GM18867 (cell line): ENCODE data around the gene CAPN14.

ENCODE experiments used
- ATAC-seq: cut with Tn5 transposase; IDR thresholded peaks from one replicate; pipeline ENCODE4 v1.9.1; 2021; ENCODE audit warnings: mild to moderate bottlenecking, moderate library complexity; ENCODE audit not compliant: unreplicated experiment

The CAPN14 gene

GRCh38 chr2:31244101-31244500 is 26.8 kb upstream of the CAPN14 start:
- no peak for ATAC-seq

- ATAC-seq, result no peak
Measured at GRCh38 chr2:31243053-31243452, 25.7 kb upstream of the CAPN14 start.

DNA sequence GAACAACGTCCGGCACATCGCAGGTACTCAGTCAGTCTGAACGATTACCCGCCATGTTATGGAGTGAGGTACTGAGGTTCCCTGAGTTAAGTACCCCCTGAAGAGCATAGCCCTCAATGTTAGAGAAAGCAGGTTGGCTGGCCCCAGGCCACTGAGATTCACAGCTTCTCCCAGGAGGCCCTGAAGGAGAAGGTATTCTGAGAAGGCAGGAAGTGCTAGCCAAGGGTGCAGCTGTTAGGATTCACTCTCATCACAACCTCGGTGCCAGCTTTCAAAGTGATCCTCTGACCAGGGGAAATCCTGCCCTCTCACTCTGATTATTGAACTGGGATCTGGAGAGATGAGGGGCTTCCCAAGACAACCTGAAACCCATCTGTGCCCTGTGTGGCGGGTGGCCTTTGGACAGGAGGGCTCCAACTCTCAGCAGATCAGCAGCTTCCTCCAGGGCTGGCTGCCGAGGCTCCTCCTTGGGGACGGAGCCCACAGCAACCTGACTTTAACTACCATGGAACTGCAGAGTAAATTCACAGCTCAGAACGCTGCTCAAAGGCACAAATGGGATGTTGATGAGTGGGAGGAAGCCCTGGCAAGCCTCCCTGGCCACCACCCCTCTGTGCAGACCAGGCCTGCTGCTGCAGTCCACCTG is 24.4 kb upstream of the CAPN14 start:
- ATAC-seq, result no peak

- no peak for ATAC-seq
Measured at GRCh38 chr2:31240381-31241365, 23.4 kb upstream of the CAPN14 start.

DNA sequence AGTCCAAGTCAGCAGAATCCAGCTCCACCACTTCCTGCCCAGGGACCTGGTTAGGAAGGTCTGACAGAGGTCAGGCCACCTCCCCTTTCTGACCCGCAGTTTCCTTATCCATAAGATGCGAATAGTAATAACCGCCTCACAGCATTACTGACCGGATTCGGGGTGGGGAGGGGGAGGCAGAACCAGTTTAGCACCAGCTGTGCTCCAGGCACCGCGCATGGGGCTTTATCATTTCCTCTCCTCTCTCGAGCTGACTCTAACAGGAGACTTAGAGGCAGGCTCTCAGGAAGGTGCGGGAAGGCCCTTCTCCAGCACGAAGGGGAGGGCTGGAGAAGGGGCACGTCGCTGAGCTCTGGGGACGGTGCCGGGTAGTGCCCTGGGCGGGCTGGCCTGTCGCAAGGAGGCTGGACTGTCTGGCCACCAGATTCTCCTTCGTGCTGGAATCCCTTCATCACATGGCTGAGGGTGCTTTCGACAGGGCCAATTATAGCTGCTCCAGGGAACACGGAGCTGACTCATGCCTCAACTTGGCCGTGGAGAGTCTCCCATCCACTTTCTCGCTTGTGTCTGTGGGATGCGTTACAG is 22.4 kb upstream of the CAPN14 start:
- no peak for ATAC-seq

DNA sequence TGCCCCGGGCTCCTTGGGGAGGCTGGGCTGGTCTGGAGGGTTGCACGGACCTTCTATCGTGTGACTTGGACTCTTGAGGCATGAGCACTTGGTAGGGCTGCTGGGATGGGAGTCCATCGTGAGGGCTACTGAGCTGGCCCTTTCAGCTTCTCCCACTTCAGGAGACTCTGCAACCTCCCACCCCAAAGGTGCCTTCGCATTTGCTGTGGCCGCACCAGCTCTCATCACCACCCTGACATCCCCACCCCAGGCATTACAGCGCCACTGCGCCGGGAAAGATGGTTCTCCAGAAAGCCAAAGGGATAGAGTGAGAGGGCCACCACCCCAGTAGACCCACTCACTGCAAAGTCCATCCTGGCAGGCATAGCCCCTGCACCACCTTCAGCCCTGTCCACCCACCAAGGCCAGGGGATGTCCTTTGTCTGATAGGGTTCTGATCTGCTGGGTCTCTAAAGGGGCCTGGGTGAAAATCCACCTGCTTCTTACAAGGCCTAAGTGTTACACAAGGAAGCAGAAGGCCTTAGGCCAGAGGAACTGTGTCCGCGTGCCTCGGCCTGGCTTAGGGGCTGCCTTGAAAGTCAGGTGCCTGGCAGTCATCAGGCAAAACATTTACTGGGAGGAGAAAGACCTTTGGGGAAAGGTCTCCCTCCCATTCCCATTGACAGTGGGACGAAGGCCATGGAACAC is 21.7 kb upstream of the CAPN14 start:
- no peak for ATAC-seq

DNA sequence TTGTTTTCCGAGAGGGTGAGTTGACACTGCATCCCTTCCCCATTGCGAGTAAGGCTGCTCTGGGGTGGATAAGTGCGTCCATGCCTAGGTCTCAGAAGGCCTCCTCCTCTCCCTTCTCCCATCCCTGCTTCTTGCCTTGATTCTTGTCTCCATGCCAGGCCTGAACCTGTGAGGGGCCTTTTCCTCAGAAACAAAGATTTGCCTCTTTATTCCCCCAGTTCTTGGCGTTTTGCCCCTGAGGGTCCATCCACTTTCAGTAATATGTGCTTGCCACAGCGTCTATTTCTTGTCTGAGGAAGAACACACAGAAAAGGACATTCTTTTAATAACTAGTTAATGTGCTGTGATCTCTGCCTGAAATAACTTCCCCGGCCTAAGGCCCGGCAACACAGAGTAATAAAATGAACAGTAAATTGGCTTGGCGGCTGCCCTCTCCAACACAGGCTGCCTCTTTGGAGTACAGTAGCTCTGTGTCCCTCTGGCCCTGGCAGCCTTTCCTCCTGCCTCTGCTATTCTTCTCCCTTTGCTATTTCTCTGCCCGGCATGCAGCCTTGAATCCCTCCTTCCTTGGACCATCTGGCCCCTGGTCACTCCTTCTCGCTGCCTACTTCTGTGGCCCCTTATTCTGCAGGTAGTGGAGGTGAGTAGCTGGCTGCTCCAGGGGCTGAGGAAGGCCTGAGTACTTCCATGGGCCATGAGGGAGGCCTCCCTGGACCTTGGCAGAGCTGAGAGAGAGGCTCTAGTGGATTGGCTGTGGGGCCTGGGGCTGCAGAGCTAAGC is 21.0 kb upstream of the CAPN14 start:
- no peak for ATAC-seq

DNA sequence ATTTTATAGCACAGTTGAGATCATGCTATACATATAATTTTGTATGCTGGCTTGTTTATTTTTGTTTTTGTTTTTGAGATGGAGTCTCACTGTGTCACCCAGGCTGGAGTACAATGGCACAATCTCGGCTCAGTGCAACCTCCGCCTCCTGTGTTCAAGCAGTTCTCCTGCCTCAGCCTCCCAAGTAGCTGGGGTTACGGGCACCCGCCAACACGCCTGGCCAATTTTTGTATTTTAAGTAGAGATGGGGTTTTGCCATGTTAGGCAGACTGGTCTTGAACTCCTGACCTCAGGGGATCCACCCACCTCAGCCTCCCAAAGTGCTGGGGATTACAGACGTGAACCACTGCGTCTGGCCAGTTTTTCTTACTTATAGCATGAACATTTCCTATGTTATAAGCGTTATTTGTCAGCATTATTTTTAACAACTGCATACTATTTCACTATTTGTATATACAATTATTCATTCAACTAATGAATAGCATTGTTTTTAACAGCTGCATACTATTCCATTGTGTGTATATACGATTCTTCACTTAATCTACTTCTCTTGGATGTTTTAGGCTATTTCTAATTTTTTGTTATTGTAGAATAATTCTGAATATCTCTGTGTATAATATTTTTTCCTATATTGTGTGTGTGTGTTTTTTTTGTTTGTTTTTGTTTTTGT is 20.2 kb upstream of the CAPN14 start:
- ATAC-seq, result no peak

DNA sequence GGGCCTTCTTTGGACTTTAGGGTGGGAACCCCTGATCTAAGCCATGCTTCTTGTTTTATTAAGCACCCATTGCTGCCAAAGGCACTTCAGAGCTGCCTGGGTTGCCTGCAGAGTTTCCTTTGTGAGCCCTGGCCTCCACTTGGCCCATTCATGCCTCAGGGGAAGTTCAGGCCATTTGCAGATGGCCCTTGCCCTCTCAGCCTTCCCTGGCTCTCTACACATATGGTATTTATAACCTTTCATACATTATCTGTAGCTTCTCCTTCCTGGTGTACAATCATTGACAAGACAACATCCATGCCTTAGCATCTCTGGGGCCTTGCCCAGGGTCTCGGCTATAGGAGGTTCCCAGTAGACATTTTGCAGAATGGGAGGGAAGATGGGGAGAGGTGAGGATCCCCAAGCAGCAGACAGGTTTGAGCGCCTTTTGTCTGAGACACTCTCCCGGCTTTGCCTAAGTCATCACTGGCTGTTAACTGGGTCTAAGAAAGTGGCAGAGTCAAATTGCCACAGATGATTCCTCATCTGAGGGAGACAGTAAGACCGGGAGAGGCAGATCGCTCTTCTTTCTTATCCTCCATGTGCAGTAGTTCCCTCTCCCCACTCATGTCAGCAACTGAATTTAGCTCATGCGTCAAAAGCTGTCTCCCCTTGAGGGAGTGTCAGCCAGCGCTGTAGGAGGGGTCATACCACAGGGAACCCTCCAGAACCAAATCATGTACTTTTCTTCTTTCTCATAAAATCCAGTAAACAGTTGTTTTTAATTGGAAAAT is 19.3 kb upstream of the CAPN14 start:
- ATAC-seq, result no peak

GRCh38 chr2:31235504-31235902 is 18.2 kb upstream of the CAPN14 start:
- ATAC-seq, result no peak

DNA sequence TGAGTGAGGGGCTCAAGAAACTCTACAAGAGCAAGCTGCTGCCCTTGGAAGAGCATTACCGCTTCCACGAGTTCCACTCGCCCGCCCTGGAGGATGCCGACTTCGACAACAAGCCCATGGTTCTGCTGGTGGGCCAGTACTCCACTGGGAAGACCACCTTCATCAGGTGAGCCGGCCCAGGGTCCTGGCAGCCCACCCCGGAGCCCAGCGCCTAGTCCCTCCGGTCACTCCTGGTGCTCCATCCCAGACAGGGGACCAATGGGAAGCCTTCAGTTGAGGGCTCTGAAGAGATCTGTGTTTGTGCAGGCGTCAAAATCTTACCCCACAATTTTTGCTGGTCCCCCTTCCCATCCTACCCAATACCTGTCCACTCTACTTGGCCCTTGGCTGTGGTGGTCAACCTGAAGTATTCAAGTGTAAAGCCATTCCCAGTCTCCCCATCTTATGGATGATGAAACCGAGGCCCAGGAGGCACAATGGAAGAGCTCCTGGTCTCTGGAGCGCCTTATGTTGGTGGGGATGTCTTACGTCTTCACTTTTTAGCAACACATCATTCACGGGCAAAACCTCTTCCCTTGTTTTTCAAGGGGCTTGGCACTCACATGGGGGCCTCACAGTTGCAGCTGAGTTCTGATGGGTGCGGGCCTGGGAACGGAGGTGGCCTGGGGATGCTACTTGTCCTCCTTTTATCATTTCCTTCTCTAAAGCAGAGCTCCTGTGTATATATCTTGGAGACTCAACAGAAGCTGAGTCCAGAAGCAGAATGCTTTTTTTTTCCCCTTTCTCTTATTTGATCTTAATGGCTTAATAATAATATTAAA is 17.6 kb upstream of the CAPN14 start:
- ATAC-seq, result no peak

DNA sequence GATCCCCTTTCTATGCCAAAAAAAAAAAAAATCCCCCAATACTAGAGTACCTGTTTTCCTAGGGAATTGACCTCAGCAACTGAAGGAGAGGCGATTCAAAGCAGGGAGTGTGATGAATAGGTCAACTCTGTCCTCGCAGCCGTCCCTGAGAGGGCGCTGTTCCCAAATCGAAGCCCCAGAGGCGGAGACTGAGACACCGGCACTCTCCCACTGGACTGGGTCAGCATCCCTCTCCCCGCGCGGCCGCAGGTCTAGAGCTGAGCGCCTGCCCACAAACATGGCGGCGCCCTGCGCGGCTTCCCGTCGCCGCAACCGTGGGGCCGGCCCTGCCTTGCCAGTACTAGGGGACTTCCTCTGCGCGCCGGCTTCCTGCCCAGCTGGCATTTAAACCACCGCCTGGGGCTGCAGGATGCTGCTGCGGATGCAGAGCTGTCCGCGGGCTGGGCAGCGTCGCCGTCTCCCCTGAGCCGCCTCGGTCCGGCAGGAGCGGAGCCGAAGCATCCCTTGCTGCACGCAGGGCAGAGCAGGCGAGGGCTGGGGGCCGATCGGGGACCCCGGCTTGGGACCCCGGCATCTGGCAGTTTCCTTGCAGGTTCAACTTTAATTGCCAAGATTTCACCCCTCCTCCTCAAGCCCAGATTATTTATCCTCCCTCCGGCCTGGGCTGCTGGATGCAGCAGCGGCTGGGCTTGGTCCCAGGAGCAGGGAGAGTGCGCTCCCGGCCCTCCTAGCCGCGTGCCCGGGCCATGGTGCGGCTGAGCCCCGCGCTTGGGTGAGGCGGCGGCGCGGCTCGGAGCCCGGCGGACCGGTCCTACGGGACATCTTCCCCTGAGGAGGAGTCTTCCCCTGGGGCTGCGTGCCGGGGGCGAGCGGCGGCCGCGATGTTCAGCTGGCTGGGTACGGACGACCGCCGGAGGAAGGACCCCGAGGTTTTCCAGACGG is 16.7 kb upstream of the CAPN14 start, which contains the start of gene EHD3:
EHD3 (plus strand) TSS at position 412 of the 942 bp plus-strand sequence; CDS start at position 882, 470 bp downstream.
- ATAC-seq, result peak; percentile 96

DNA sequence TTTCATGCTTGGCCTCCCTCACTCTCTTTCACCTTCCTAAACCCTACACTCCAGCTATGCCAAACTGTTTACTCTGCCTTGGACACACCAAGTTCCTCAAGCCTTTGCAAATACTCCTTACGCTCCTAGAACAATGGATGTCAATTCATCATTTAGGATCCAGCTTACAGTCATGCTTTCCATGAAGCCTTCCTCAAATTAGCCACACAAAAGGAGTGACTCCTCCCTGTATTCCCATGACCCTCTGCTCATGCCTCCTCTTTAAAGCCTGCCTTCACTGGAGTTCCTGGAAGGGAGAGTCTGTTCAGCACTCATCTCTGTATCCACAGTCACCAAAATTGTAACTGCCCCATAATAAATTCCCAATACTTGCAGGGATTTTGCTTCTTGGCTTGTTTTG is 15.9 kb upstream of the CAPN14 start:
- ATAC-seq, result no peak

DNA sequence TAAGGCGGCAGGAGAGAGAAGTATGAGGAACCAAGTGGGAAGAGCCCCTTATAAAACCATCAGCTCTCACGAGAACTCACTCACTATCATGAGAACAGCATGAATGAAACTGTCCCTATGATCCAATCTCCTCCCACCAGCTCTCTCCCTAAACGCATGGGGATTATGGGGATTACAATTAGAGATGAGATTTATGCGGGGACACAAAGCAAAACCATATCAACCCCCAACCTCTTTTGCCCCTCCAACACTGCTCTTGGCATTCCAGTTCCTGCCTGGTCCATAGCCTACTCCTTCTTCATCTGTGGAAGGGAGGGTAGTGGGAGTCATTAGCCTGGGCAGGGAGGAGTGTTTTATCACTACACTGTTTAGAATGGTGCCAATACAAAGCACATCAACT is 15.3 kb upstream of the CAPN14 start:
- no peak for ATAC-seq

- no peak for ATAC-seq
Measured at GRCh38 chr2:31231571-31232302, 14.4 kb upstream of the CAPN14 start.

DNA sequence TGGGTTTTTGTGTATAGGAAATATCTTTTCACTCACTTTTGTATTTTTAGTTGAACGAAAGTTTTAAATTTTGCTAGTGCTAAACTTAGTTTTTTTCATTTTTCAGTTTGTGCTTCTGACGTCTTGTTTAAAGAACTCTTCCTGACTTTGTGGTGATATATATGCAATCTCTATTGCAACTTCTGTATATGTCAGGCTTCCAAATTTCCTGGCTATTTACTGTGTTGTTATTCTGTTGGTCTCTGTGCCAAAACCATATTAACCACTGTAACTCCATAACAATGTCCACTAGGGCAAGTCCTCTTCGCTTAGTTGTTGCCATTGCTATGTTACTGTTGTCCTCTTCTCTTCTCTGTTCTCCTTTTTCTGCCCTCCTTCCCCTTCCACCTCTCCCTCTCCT is 13.4 kb upstream of the CAPN14 start:
- ATAC-seq, result no peak
